ENCODE measurements around the gene TMEM59L.
A peak's percentile ranks its signal among the peaks of the same experiment; 100 is the strongest.
"Not testable (repeated sequence)": the region's sequence is repeated elsewhere in the genome, so short reads cannot be mapped to it uniquely, and the experiment has no call there.

TMEM59L gene

DNA sequence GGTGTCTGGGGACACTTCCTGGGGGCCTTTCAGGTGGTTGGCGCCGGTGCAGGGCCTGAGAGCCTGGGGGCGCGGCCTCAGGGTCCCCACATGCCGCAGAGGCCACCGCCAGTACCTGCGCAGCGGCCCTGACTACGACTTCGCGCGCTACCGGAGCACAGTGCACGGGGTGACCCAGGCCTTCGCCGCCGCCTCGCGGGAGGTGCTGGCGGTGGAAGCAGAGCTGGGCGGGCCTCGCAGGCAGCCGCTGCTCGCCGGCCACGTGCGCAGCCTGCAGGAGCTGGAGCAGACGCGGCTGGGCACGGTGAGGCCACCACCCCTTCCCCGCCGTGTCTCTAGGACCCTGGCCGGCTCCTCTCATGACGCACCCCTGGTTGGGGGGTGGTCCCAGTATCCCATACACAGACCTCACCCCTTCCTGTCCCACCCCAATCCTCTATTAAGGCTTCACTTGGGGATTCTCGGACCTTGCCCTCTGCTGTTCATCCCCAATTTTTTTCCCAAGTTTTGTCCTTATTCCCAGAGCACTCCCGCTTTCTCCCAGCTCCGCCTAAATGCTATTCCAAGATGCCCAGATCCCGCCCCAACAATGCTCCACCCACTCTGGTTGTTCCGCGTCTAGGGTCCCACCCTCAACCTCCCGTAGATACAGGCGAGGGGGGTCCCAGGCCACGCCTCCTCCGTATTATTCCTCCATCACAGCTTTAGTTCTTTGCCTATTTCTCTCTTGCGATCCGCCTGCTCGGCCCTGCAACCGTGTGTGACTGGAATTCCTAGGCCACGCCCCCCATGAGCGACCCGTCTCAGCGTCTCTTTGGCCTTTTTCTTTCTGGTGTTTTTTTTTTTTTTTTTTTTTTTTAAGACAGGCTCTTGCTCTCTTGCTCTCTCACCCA, 23.0 kb upstream of the TMEM59L start:
- Mint-ChIP-seq H3K9me3 (no peaks in the 10 kb centered on the region), H3K36me3 (ENCODE audit: low read depth) (peaks cover 11% of the 10 kb centered on the region), H3K27me3 (no peaks in the 10 kb centered on the region), H3K4me1 (peaks cover 33% of the 10 kb centered on the region), H3K4me3 (peak overlapping the region; percentile 89), H3K27ac (peak overlapping the region; percentile 92)
- DNase-seq (peak; percentile 68), ATAC-seq (peak; percentile 55)

DNA sequence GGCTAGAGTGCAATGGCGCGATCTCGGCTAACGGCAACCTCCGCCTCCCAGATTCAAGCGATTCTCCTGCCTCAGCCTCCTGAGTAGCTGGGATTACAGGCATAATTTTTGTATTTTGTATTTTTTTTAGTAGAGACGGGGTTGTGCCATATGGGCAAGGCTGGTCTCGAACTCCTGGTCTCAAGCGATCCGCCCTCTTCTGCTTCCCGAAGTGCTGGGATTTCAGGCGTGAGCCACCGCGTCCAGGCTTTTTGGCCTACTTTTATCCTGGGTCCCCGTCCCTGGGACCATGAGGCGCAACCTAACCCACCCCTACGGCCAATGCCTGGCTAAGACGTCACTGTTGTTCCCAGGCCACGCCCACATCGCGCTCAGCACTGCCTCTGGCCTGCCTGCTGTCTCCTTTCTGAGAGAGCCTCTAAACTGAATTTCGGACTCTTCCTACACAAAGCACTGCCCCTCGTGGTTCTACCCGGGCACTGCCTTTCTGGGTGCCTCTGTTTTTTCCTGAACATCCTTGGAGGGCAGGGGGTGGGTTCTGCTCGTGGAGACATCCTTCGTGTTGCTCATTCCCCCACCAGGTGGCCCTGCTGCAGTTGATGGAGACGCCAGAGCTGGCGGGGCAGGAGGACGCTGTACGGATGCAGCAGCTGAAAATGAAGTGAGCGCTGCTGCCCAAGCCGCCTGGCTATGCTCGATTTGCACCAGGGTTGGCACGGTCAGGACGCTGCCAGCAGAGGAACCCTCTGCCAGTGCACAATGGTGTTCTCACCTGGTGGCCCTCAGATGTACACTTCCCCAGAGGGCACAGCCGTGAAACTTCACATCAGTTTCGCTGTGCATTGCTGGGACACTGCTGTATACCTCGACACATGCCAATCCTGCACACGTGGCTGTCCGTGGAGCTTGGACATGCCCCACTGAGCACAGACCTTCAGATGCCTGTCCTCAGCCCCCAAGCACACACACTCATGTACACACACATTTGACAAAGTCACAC, 22.1 kb upstream of the TMEM59L start:
- peaks cover 36% of the 10 kb centered on the region for H3K4me1 Mint-ChIP-seq
- peak overlapping the region; percentile 89 for H3K4me3 Mint-ChIP-seq
- no peaks in the 10 kb centered on the region for H3K9me3 Mint-ChIP-seq
- ATAC-seq = no peak
- peak overlapping the region; percentile 92 for H3K27ac Mint-ChIP-seq
- peaks cover 3% of the 10 kb centered on the region for H3K27me3 Mint-ChIP-seq
- DNase-seq = no peak
- peaks cover 11% of the 10 kb centered on the region for H3K36me3 Mint-ChIP-seq (ENCODE audit: low read depth)

DNA sequence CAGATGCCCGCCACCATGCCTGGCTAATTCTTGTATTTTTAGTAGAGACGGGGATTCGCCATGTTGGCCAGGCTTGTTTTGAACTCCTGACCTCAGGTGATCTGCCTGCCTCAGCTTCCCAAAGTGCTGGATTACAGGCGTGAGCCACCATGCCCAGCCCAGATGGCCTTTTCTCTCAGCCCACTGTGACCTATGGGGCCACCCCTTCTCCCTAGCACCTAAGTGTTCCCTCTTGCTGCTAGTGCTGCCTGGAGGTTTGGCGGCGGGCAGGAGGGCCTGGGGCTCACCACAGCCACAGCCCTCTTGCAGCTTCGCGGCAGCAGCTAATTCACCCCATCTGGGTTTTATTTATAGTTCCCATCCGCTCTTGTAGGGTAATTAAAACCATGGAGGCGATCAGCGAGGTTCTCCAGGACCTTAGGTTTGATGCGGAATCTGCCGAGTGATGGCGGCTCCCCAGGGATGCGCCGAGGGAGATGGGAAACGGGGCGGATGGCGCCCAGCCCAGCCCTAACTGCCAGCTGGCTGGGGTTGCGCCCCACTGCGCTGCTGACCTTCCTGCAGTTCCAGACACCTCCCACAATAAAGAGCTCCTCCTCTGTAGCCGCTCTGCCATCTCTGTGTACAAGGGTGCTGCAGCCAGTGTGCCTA, 20.8 kb upstream of the TMEM59L start:
- Mint-ChIP-seq H3K27me3 (peaks cover 7% of the 10 kb centered on the region), H3K4me3 (no peak overlapping the region)
- no peak for ATAC-seq

DNA sequence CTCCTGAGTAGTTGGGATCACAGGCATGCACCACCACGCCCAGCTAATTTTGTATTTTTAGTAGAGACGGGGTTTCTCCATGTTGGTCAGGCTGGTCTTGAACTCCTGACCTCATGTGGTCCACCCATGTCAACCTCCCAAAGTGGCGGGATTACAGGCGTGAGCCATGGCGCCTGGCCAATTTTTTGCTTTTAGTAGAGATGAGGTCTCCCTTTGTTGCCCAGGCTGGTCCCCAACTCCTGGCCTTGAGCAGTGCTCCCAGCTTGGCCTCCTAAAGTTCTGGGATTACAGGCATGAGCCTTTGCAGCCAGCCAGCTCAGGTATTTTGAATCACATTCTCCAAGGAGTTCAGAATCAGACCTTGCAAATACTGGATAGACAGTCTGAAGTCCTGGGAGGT, 19.9 kb upstream of the TMEM59L start:
- not testable (repeated sequence) for H3K4me3 Mint-ChIP-seq, H3K27ac Mint-ChIP-seq, H3K27me3 Mint-ChIP-seq, DNase-seq, H3K9me3 Mint-ChIP-seq, ATAC-seq
- Mint-ChIP-seq H3K4me1 (peaks cover 35% of the 10 kb centered on the region), H3K36me3 (ENCODE audit: low read depth) (peaks cover 11% of the 10 kb centered on the region)

More for the DNA sequence above, 20.8 kb upstream of the TMEM59L start:
- no peak for DNase-seq
- peaks cover 37% of the 10 kb centered on the region for H3K4me1 Mint-ChIP-seq
- no peak overlapping the region for H3K27ac Mint-ChIP-seq
- H3K9me3 Mint-ChIP-seq = no peaks in the 10 kb centered on the region
- peaks cover 11% of the 10 kb centered on the region for H3K36me3 Mint-ChIP-seq (ENCODE audit: low read depth)

DNA sequence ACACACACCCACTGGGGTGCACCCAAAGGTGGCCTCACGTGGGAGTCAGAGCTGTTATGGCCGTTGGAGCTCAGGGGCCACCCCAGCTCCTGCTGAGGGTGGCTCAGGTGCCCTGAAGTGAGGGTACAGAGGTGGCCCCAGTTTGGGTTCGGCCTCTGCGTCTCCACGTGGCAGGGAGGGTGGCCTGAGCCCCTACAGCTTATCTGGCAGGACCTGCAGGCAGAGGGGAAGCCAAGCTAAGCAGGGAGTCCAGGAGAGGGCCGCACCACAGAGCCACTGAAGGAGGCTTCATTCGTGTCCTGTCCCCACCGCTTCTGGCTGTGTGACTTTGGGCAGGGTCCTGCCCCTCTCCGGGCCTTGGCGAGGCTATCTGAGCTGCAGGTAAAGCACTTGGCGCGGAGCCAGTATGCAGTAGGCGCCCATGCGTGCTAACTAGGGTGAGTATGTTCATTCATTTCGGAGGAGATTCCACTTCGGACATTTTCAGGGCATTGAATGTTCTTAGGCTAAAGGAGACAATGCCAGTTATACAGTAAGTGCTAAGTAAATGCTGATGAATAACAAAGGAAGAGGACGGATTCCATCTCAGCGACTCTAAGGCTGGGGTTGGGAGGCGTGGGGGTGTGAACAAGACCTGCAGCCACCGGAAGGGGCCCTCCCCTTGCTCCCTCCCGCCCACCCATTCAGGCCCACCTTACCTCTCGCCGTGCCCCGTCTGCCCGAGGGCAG, 19.1 kb upstream of the TMEM59L start:
- Mint-ChIP-seq H3K4me1 (peaks cover 28% of the 10 kb centered on the region), H3K9me3 (no peaks in the 10 kb centered on the region), H3K4me3 (peak overlapping the region; percentile 53), H3K27me3 (peaks cover 7% of the 10 kb centered on the region), H3K36me3 (ENCODE audit: low read depth) (peaks cover 11% of the 10 kb centered on the region), H3K27ac (no peak overlapping the region)
- DNase-seq (no peak), ATAC-seq (no peak)

DNA sequence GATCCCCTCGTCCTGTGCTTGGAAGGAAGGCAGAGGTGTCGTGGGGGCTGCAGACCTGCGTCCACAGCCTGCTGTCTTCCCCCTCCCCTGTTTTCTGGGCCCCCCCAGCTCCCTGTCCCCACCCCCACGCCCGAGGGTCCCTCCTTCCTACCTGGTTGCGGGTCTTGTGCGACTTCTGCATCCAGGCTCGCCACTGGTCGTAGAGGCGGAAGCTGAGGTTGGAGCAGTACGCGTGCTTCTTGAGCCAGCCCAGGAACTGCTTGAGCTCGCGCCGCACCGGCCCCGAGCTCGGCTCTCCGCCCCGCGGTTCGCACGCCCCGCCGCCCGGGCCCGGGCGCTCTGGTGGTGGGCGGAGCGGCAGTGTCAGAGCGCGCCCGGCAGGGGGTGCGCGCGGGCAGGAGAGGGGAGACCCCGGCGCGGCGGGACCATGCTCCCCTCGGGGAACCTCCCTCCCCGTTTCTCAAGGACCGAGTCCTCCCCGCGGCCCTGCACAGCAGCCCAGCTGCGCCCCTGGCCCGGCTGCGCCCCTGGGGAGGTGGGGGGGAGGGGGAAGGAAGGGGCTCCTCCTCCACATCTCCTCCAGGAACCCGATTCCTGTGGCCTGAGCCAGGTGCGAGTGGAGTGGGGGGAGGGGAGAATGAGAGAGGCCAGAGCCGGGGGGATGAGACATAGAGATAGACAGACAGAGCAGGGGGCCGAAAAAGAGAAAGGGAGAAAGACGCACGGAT, 18.4 kb upstream of the TMEM59L start:
- H3K4me1 Mint-ChIP-seq = peaks cover 28% of the 10 kb centered on the region
- peak overlapping the region; percentile 47 for H3K27ac Mint-ChIP-seq
- H3K9me3 Mint-ChIP-seq = no peaks in the 10 kb centered on the region
- peaks cover 7% of the 10 kb centered on the region for H3K27me3 Mint-ChIP-seq
- H3K4me3 Mint-ChIP-seq = peak overlapping the region; percentile 67
- peak; percentile 65 for ATAC-seq
- H3K36me3 Mint-ChIP-seq (ENCODE audit: low read depth) = peaks cover 11% of the 10 kb centered on the region
- peak; percentile 84 for DNase-seq

DNA sequence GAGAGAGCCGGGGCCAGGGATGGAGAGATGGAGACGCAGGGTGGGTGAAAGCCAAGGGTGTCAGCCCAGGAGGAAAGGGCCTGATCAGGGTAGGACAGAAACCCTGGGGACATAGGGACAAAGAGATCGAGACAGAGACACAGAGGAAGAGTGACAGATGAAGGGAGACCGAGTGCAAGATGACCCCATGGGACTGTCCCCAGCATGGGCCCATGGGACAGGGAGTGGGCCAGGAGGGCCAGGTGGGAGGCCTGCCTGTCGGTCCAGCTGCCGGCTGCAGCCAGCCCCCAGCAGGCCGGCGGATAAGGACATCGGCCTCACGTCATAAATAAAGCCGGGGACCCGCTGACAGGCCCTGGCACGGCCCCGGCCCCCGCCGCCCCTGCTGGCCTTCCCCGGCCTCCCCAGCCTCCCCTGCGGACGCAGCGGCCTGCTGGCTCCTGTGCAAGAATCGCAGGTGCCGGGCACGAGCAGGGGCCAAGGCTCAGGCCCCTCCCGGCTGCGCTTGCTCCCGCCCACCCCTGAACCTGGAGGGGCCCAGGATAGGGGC, 17.8 kb upstream of the TMEM59L start:
- H3K27ac Mint-ChIP-seq = peak overlapping the region; percentile 47
- peaks cover 8% of the 10 kb centered on the region for H3K36me3 Mint-ChIP-seq (ENCODE audit: low read depth)
- peak overlapping the region; percentile 67 for H3K4me3 Mint-ChIP-seq
- no peaks in the 10 kb centered on the region for H3K9me3 Mint-ChIP-seq
- DNase-seq (no peak), ATAC-seq (peak; percentile 2)
- H3K27me3 Mint-ChIP-seq = peaks cover 11% of the 10 kb centered on the region
- H3K4me1 Mint-ChIP-seq = peaks cover 24% of the 10 kb centered on the region

DNA sequence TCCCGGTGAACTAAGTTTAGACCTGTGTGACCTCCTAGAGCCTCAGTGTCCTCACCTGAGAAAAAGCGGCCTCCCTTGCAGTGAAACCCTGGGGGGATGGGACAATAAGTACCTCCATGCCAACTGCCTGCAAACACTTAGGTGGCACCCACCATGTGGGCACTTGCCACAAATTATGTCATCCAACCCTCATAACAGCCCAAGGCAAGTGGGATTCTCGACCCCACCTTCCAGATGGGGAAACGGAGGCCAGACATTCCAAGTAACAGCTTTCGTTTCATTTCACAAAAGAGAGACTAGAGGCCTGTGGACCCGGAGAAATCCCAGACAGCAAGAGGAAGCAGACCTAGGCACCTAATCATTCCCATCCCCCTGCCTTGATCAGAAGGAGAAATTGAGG, 17.2 kb upstream of the TMEM59L start:
- ATAC-seq = no peak
- Mint-ChIP-seq H3K36me3 (ENCODE audit: low read depth) (peaks cover 5% of the 10 kb centered on the region), H3K4me1 (peaks cover 21% of the 10 kb centered on the region), H3K27ac (no peak overlapping the region), H3K4me3 (peak overlapping the region; percentile 26), H3K27me3 (peaks cover 13% of the 10 kb centered on the region), H3K9me3 (no peaks in the 10 kb centered on the region)
- DNase-seq = no peak

DNA sequence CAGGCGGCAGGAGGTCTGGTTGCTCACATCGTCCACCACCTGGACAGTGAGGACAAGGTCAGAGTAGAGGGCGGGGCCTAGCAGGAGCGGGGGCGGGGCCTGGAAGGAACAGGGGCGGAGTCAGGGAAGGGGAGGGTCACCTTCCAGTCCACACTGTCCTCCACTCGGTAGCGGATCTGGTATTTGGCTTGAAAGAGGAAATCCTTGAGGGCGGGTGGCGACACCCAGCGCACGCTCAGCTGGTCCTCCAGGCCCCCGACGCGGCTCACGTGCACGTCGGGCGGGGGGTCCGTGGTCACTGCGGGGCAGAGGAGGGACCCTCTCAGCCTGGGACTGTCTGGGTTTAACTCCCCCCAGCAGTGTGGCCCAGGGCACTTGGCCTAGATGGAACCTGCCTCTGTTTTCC, 15.9 kb upstream of the TMEM59L start:
- DNase-seq = peak; percentile 42
- Mint-ChIP-seq H3K36me3 (ENCODE audit: low read depth) (no peaks in the 10 kb centered on the region), H3K4me1 (peaks cover 18% of the 10 kb centered on the region), H3K27ac (no peak overlapping the region), H3K9me3 (no peaks in the 10 kb centered on the region), H3K27me3 (peaks cover 18% of the 10 kb centered on the region), H3K4me3 (no peak overlapping the region)
- ATAC-seq = no peak

DNA sequence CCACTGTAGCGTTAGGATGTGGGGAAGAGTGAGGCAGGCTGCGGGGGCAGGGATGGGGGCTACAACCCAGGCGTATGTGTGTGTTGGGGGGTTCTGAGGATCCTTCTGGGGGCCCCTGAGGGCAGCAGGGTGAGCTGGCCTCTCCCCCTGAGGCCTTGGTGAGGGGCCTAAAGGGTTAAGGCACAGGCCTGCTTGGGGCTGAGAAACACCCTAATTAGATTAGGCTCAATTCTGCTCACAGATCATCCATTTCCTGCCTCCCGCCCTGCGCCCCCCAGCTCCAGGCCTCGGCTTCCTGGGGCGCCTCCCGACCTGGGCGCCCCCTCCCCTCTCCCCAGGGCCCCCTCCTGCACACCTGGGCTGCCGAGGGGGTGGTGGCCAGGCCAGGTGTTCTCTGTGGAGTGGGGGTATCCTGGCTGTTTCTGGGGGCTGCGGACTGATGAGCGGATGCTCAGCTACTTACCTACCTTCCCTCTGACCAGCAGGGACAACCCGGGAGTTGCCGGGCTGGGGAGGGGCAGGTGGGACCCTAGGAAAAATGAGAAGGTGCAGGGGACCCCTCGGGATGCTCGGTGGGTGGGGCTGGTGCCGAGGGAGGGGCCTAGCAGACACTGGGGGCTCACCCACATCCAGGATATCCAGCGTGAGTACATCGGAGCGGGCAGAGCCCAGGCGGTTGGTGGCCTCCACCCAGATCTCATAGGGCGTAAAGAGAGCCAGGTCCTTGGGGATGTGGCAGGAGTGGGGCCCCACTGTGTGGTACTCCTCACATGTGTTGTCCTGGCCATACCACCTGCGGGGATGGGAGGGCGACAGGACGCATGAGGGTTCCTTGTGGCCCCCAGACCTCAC, 14.6 kb upstream of the TMEM59L start:
- H3K36me3 Mint-ChIP-seq (ENCODE audit: low read depth) = no peaks in the 10 kb centered on the region
- DNase-seq (no peak), ATAC-seq (no peak)
- no peak overlapping the region for H3K4me3 Mint-ChIP-seq
- H3K27ac Mint-ChIP-seq = no peak overlapping the region
- peaks cover 30% of the 10 kb centered on the region for H3K27me3 Mint-ChIP-seq
- no peaks in the 10 kb centered on the region for H3K9me3 Mint-ChIP-seq
- H3K4me1 Mint-ChIP-seq = peaks cover 18% of the 10 kb centered on the region

DNA sequence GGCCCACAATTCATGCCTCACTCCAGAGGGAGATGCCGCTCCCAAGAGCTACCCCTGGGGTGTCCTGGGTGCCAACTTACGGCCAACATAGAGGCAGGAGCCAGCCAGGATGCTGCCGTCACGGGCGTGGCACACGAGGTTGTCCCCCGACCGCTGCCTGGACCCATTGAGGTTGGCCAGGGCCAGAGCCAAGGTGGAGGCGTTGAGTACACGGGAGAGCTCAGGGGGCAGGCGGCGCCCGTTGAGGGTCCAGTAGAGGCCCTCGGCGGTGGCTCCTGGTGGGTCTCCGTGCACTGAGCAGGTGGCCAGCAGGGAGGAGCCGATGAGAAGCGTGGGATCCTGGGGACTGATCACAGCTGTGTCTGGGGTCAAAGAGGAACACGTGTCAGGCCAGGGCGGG, 13.2 kb upstream of the TMEM59L start:
- DNase-seq = no peak
- Mint-ChIP-seq H3K27ac (no peak overlapping the region), H3K4me1 (peaks cover 13% of the 10 kb centered on the region), H3K27me3 (peaks cover 37% of the 10 kb centered on the region), H3K9me3 (no peaks in the 10 kb centered on the region), H3K36me3 (ENCODE audit: low read depth) (no peaks in the 10 kb centered on the region), H3K4me3 (no peak overlapping the region)
- no peak for ATAC-seq

DNA sequence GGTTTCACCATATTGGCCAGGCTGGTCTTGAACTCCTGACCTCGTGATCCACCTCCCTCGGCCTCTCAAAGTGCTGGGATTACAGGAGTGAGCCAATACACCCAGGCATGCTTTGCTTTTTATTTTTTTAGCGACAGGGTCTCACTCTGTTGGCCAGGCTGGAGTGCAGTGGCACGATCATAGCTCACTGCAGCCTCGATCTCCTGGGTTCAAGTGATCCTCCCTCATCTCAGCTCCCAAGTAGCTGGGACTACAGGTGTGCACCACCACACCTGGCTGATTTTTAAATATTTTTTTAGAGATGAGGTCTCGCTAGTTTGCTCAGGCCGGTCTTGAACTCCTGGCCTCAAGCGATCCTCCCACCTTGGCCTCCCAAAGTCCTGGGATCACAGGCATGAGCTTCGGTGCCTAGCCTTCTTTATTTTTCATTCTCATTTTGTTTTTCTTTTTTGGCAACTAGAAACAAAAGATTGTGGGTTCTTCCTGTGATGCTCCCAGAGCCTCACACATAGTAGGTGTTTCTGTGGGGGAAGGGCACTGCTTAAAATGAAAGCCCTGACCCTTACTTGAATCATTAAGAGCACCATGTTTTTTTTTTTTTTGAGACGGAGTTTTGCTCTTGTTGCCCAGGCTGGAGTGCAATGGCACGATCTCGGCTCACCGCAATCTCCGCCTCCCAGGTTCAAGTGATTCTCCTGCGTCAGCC, 11.8 kb upstream of the TMEM59L start:
- not testable (repeated sequence) for ATAC-seq; H3K9me3 Mint-ChIP-seq; DNase-seq; H3K27ac Mint-ChIP-seq; H3K4me3 Mint-ChIP-seq; H3K36me3 Mint-ChIP-seq (ENCODE audit: low read depth); H3K4me1 Mint-ChIP-seq
- peaks cover 47% of the 10 kb centered on the region for H3K27me3 Mint-ChIP-seq
